Fibroblast of skin of scalp (primary cell): ENCODE results near the gene ZDHHC17. TPM values are rescaled to one million over a fixed set of nuclear protein-coding genes. Genes with fewer than 3 reads are reported as not detected.
"Not testable (repeated sequence)": the region's sequence is repeated elsewhere in the genome, so short reads cannot be mapped to it uniquely, and the experiment has no call there.

Experiments used
- DNase-seq: peaks from one replicate; pipeline ENCODE4 v3.0.0-alpha.2; 2013
- polyA plus RNA-seq, 2 experiments: library from polyadenylated mRNA; unstranded; fragments of 120-200 nt; gene quantifications; one replicate each; pipeline ENCODE4 v1.2.1, GENCODE V29; 2013; ENCODE audit not compliant: insufficient read length in 2 of 2

Gene ZDHHC17
- 20.0 TPM for polyA plus RNA-seq (2013, experiment 1 of 2; ENCODE audit: insufficient read length)
- 20.9 TPM for polyA plus RNA-seq (2013, experiment 2 of 2; ENCODE audit: insufficient read length)

GRCh38 chr12:76763746-76764675 is at the start of gene ZDHHC17:
TSS of gene ZDHHC17 (plus strand) at chr12:76764115. CDS start at chr12:76764237, 122 bp downstream.
- DNase-seq = peak; percentile 96

- no peak for DNase-seq
These were observed 49.5 kb upstream of the ZDHHC17 start for GRCh38 chr12:76714415-76714814.

- no peak for DNase-seq
These were observed 49.1 kb upstream of the ZDHHC17 start for GRCh38 chr12:76714861-76715260.

- DNase-seq = no peak
These were observed 48.6 kb upstream of the ZDHHC17 start for GRCh38 chr12:76715332-76715731.

GRCh38 chr12:76717314-76717713 is 46.6 kb upstream of the ZDHHC17 start:
- no peak for DNase-seq

GRCh38 chr12:76719171-76720041 is 44.5 kb upstream of the ZDHHC17 start:
- peak; percentile 50 for DNase-seq

GRCh38 chr12:76720068-76720467 is 43.8 kb upstream of the ZDHHC17 start:
- peak; percentile 79 for DNase-seq

GRCh38 chr12:76726626-76727025 is 37.3 kb upstream of the ZDHHC17 start:
- DNase-seq = no peak

GRCh38 chr12:76732188-76732587 is 31.7 kb upstream of the ZDHHC17 start:
- DNase-seq = not testable (repeated sequence)

GRCh38 chr12:76737689-76738088 is 26.2 kb upstream of the ZDHHC17 start:
- not testable (repeated sequence) for DNase-seq

GRCh38 chr12:76738824-76739579 is 24.9 kb upstream of the ZDHHC17 start:
- no peak for DNase-seq

GRCh38 chr12:76739896-76740295 is 24.0 kb upstream of the ZDHHC17 start:
- DNase-seq = no peak

- no peak for DNase-seq
These were observed 23.4 kb upstream of the ZDHHC17 start for GRCh38 chr12:76740501-76740900.

- DNase-seq = no peak
These were observed 18.6 kb upstream of the ZDHHC17 start for GRCh38 chr12:76745343-76745742.

- no peak for DNase-seq
These were observed 17.4 kb upstream of the ZDHHC17 start for GRCh38 chr12:76746516-76746915.

GRCh38 chr12:76747245-76747644 is 16.7 kb upstream of the ZDHHC17 start:
- DNase-seq = no peak

- DNase-seq = no peak
These were observed 8.0 kb upstream of the ZDHHC17 start for GRCh38 chr12:76755829-76756379.

GRCh38 chr12:76757694-76758093 is 6.2 kb upstream of the ZDHHC17 start:
- DNase-seq = no peak

GRCh38 chr12:76762601-76762980 is 1.3 kb upstream of the ZDHHC17 start:
- no peak for DNase-seq

GRCh38 chr12:76764856-76765255 is 941 bp downstream of the ZDHHC17 start:
- no peak for DNase-seq

GRCh38 chr12:76765598-76765997 is 1.7 kb downstream of the ZDHHC17 start:
- no peak for DNase-seq

GRCh38 chr12:76766161-76766560 is 2.2 kb downstream of the ZDHHC17 start:
- no peak for DNase-seq
